CD4-positive, CD25-positive, alpha-beta regulatory T cell (primary cell): ENCODE results near the gene OAS3. TPM values are rescaled to one million over a fixed set of nuclear protein-coding genes. Genes with fewer than 3 reads are reported as not detected.

Experiments used
- ATAC-seq, 2 donors: fragments of 150-1000 bp; cut with Tn5 transposase; one replicate each; pipeline ENCODE4 v1.10.0; 2021; ENCODE audit warnings: low read depth in 2 of 2, moderate number of reproducible peaks in 2 of 2, moderate library complexity in 1 of 2
- DNase-seq, 3 donors: peaks; one replicate each; pipeline versions ENCODE4 v3.0.0 to v3.0.0-alpha.2; 2012 to 2022; ENCODE audit warnings: mixed read lengths in 1 of 3
- H3K27ac ChIP-seq: one replicate; pipeline ENCODE4 v1.7.0; 2013; ENCODE audit warnings: mild to moderate bottlenecking, low read length; ENCODE audit not compliant: insufficient read depth, poor library complexity, severe bottlenecking
- H3K27me3 ChIP-seq: one replicate; pipeline ENCODE4 v1.7.0; 2013; ENCODE audit warnings: low read length; ENCODE audit not compliant: control insufficient read depth, insufficient read depth
- H3K36me3 ChIP-seq: one replicate; pipeline ENCODE4 v1.7.0; 2013; ENCODE audit warnings: mild to moderate bottlenecking, low read length, moderate library complexity; ENCODE audit not compliant: control insufficient read depth, insufficient read depth
- H3K4me1 ChIP-seq: 2 replicates; pipeline ENCODE4 v1.7.0; 2013; ENCODE audit warnings: mild to moderate bottlenecking, low read length; ENCODE audit not compliant: insufficient read depth, control insufficient read depth, poor library complexity, severe bottlenecking
- H3K4me3 ChIP-seq: one replicate; pipeline ENCODE4 v1.7.0; 2013; ENCODE audit warnings: low read depth, mild to moderate bottlenecking, low read length, moderate library complexity
- H3K9me3 ChIP-seq, 2 experiments: 1 replicate in 1 of 2; 2 replicates in 1 of 2; pipeline ENCODE4 v1.7.0; 2013; ENCODE audit warnings: low read length in 2 of 2, mild to moderate bottlenecking in 1 of 2, moderate library complexity in 1 of 2; ENCODE audit not compliant: control insufficient read depth in 2 of 2
- H3K27ac Mint-ChIP-seq, 3 donors: one replicate each; pipeline ENCODE4 v1.8.0; 2020 to 2022; ENCODE audit warnings: mild to moderate bottlenecking in 3 of 3, mixed read lengths in 3 of 3, moderate library complexity in 2 of 3
- H3K27me3 Mint-ChIP-seq: one replicate; pipeline ENCODE4 v1.8.0; 2022; ENCODE audit warnings: mild to moderate bottlenecking, mixed read lengths
- H3K36me3 Mint-ChIP-seq: one replicate; pipeline ENCODE4 v1.8.0; 2020; ENCODE audit warnings: mixed read lengths
- H3K4me1 Mint-ChIP-seq, 4 donors: one replicate each; pipeline ENCODE4 v1.8.0; 2020 to 2022; ENCODE audit warnings: mixed read lengths in 4 of 4, mild to moderate bottlenecking in 1 of 4
- H3K4me3 Mint-ChIP-seq, 4 donors: one replicate each; pipeline ENCODE4 v1.8.0; 2020 to 2022; ENCODE audit warnings: mild to moderate bottlenecking in 4 of 4, mixed read lengths in 4 of 4, moderate library complexity in 3 of 4
- H3K9me3 Mint-ChIP-seq, 7 donors: one replicate each; pipeline ENCODE4 v1.8.0; 2020 to 2022; ENCODE audit warnings: mixed read lengths in 7 of 7, mild to moderate bottlenecking in 3 of 7, moderate library complexity in 2 of 7
- polyA plus RNA-seq, 4 donors: library from polyadenylated mRNA; unstranded; fragments of 300-500 nt; fragmentation: Illumina TruSeq; gene quantifications; one replicate each; pipeline ENCODE4 v1.2.3, GENCODE V29; 2021
- total RNA-seq: library from RNA; stranded (reverse); gene quantifications from one replicate; pipeline ENCODE4 v1.2.3, GENCODE V29; 2022

OAS3 gene
- total and polyA plus RNA-seq, 5 donors from 2014 or later: 12.2 to 36.5 (median 16.7) TPM

DNA sequence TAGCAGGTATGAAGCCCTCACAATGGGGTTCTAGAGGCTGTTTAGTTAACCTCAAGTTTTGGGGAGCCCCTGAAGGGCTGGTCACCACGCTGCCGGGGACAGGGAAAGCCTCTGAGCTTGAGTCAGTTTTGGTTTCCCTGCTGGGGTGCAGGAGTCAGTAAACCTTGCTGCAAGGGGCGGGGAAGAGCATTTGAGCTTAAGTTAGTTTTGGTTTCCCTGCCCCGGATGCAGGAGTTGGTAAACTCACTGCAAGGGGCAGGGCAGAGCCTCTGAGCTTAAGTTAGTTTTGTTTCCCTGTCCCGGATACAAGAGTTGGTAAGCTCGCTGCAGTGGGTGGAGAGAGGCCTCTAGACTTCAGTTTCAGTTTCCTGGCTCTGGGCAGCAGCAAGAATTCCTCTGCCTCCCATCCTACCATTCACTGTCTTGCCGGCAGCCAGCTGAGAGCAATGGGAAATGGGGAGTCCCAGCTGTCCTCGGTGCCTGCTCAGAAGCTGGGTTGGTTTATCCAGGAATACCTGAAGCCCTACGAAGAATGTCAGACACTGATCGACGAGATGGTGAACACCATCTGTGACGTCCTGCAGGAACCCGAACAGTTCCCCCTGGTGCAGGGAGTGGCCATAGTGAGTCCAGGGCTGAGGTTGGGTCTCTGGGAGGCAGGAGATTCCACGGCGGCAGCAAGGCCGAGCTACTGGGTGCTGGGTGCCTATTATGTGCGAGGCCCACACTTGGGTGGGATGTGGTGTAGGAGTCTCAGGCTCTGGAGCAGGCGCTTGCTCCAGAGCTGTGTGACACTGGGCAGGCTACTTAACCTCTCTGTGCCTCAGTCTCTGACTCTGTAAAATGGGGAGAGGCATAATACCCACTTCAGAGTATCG lies 40.1 kb downstream of the OAS3 start, which contains the start of gene OAS2:
Gene OAS2, plus strand, starts transcription at position 357 of the 878 bp plus-strand sequence. Its CDS starts 90 bp downstream, at position 447.
- peak within 1 kb of the TSS; percentile 99 to 100 (median 99) for H3K4me3 Mint-ChIP-seq
- Histone ChIP-seq H3K9me3 (peaks cover 0 to 2% of the 10 kb centered on the region in 2 experiments), H3K27me3 (no peaks in the 10 kb centered on the region), H3K36me3 (no peaks in the 10 kb centered on the region), H3K4me1 (peaks cover 32% of the 10 kb centered on the region), H3K4me3 (peak within 1 kb of the TSS; percentile 99), H3K27ac (peak within 1 kb of the TSS; percentile 92)
- peaks cover 20% of the 10 kb centered on the region for H3K36me3 Mint-ChIP-seq
- DNase-seq (peak; percentile 61 to 99 (median 85)), ATAC-seq (peak; percentile 91 to 94)
- peak within 1 kb of the TSS; percentile 99 for H3K27ac Mint-ChIP-seq
- H3K4me1 Mint-ChIP-seq: peaks cover 19 to 63% (median 38%) of the 10 kb centered on the region in 4 donors
- peaks cover 0 to 12% (median 2%) of the 10 kb centered on the region in 7 donors for H3K9me3 Mint-ChIP-seq
- H3K27me3 Mint-ChIP-seq: no peaks in the 10 kb centered on the region

GRCh38 chr12:112979041-112979680 lies 40.9 kb downstream of the OAS3 start:
- peak; percentile 10 to 83 (median 63) for DNase-seq
- H3K4me1 Mint-ChIP-seq: peaks cover 21 to 69% (median 42%) of the 10 kb centered on the region in 4 donors
- Histone ChIP-seq H3K36me3 (peaks cover 6% of the 10 kb centered on the region), H3K27ac (peak overlapping the region; percentile 92), H3K9me3 (peaks cover 2 to 5% of the 10 kb centered on the region in 2 experiments), H3K4me1 (peaks cover 35% of the 10 kb centered on the region), H3K4me3 (peak overlapping the region; percentile 99), H3K27me3 (no peaks in the 10 kb centered on the region)
- H3K27me3 Mint-ChIP-seq: no peaks in the 10 kb centered on the region
- peak overlapping the region; percentile 99 to 100 (median 99) for H3K4me3 Mint-ChIP-seq
- peak; percentile 53 to 54 for ATAC-seq
- H3K36me3 Mint-ChIP-seq: peaks cover 26% of the 10 kb centered on the region
- H3K27ac Mint-ChIP-seq: peak overlapping the region; percentile 99
- peaks cover 0 to 13% (median 2%) of the 10 kb centered on the region in 7 donors for H3K9me3 Mint-ChIP-seq

DNA sequence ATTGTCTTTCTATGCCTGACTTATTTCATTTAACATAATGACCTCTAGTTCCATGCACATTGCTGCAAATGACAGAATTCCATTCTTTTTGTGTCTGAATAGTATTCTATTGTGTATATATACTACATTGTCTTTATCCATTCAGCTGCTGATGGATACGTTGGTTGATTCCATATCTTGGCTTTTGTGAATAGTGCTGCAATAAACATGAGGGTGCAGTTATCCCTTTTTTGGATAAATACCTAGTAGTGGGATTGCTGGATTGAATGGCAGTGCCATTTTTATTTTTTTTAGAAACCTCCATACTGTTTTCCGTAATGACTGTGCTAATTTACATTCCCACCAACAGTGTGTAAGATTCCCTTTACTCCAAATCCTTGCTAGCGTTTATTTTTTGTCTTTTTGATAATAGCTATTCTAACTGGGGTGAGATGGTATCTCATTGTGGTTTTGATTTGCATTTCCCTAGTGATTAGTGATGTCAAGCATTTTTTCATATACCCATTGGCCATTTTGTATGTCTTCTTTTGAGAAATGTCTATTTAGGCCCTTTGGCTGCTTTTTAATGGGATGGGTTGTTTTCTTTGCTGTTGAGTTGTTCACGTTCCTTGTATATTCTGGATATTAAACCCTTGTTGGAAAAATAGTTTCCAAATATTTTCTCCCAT lies 42.4 kb downstream of the OAS3 start:
- H3K27me3 Mint-ChIP-seq: no peaks in the 10 kb centered on the region
- Histone ChIP-seq H3K4me1 (peaks cover 37% of the 10 kb centered on the region), H3K4me3 (peak overlapping the region; percentile 99), H3K36me3 (peaks cover 17% of the 10 kb centered on the region), H3K9me3 (peaks cover 9 to 16% of the 10 kb centered on the region in 2 experiments), H3K27me3 (no peaks in the 10 kb centered on the region), H3K27ac (peak overlapping the region; percentile 92)
- ATAC-seq (no peak), DNase-seq (peak in 2 of 3 donors; percentile 61 to 62)
- H3K27ac Mint-ChIP-seq: peak overlapping the region; percentile 88 to 99 (median 99)
- H3K36me3 Mint-ChIP-seq: peaks cover 40% of the 10 kb centered on the region
- H3K4me3 Mint-ChIP-seq: peak overlapping the region; percentile 99 to 100 (median 99)
- H3K9me3 Mint-ChIP-seq: peaks cover 0 to 27% (median 5%) of the 10 kb centered on the region in 7 donors
- peaks cover 34 to 83% (median 56%) of the 10 kb centered on the region in 4 donors for H3K4me1 Mint-ChIP-seq

DNA sequence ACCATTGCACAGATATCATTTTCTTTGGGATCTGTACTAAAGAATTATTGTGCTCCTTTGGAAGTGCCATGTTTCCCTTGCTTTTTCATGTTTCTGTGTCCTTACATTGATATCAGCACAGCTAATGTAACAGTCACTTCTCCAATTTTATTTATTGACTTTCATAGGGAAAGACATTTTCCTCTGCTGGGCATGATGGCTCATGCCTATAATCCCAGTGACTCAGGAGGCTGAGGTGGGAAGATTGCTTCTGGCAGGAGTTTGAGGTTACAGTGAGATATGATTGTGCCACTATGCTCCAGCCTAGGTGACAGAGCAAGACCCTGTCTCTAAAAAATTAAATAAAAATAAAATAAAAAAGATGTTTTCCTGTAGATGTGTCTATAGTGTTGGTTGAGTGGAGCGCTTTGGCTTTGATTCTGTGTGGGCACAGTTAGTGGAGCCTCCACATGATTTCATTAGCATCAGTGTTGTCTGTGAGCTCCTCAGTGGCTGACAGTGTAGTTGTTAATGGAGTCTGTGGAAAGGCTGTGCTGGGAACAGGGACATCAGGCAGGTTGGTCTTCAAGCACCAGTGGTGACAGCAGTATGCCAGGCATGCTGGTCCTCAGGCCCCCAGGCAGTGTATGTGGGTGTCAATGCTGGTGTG lies 47.5 kb downstream of the OAS3 start:
- ATAC-seq: no peak
- Histone ChIP-seq H3K9me3 (peaks cover 9 to 16% of the 10 kb centered on the region in 2 experiments), H3K4me3 (no peak overlapping the region), H3K27me3 (no peaks in the 10 kb centered on the region), H3K36me3 (peaks cover 65% of the 10 kb centered on the region), H3K27ac (peak overlapping the region; percentile 17), H3K4me1 (peaks cover 23% of the 10 kb centered on the region)
- peak overlapping the region in 1 of 4 donors; percentile 63 for H3K4me3 Mint-ChIP-seq
- peak overlapping the region; percentile 30 to 65 (median 43) for H3K27ac Mint-ChIP-seq
- no peaks in the 10 kb centered on the region for H3K27me3 Mint-ChIP-seq
- H3K4me1 Mint-ChIP-seq: peaks cover 34 to 88% (median 74%) of the 10 kb centered on the region in 4 donors
- no peak for DNase-seq
- H3K36me3 Mint-ChIP-seq: peaks cover 75% of the 10 kb centered on the region
- peaks cover 0 to 27% (median 5%) of the 10 kb centered on the region in 7 donors for H3K9me3 Mint-ChIP-seq

- H3K27ac ChIP-seq: no peak overlapping the region
- peak overlapping the region in 2 of 3 donors; percentile 65 to 83 for H3K27ac Mint-ChIP-seq
- no peak for ATAC-seq
- H3K36me3 Mint-ChIP-seq: peaks cover 81% of the 10 kb centered on the region
- no peak for DNase-seq
- no peak overlapping the region for H3K4me3 ChIP-seq
- H3K36me3 ChIP-seq: peaks cover 71% of the 10 kb centered on the region
- H3K4me1 Mint-ChIP-seq: peaks cover 28 to 87% (median 68%) of the 10 kb centered on the region in 4 donors
- peaks cover 9 to 16% of the 10 kb centered on the region in 2 experiments for H3K9me3 ChIP-seq
- H3K27me3 ChIP-seq: no peaks in the 10 kb centered on the region
- peak overlapping the region in 2 of 4 donors; percentile 32 to 63 for H3K4me3 Mint-ChIP-seq
- H3K27me3 Mint-ChIP-seq: no peaks in the 10 kb centered on the region
- peaks cover 23% of the 10 kb centered on the region for H3K4me1 ChIP-seq
- peaks cover 0 to 27% (median 5%) of the 10 kb centered on the region in 7 donors for H3K9me3 Mint-ChIP-seq
Observed at GRCh38 chr12:112986291-112986800, 48.1 kb downstream of the OAS3 start.

GRCh38 chr12:112987561-112987960 lies 49.3 kb downstream of the OAS3 start:
- Histone ChIP-seq H3K4me3 (no peak overlapping the region), H3K27me3 (no peaks in the 10 kb centered on the region), H3K36me3 (peaks cover 79% of the 10 kb centered on the region), H3K27ac (no peak overlapping the region), H3K9me3 (peaks cover 11 to 16% of the 10 kb centered on the region in 2 experiments), H3K4me1 (peaks cover 23% of the 10 kb centered on the region)
- DNase-seq (no peak), ATAC-seq (no peak)
- Mint-ChIP-seq H3K27me3 (no peaks in the 10 kb centered on the region), H3K4me3 (no peak overlapping the region), H3K27ac (peak overlapping the region in 2 of 3 donors; percentile 49 to 83), H3K4me1 (peaks cover 22 to 77% (median 57%) of the 10 kb centered on the region in 4 donors), H3K9me3 (peaks cover 0 to 17% (median 5%) of the 10 kb centered on the region in 7 donors), H3K36me3 (peaks cover 81% of the 10 kb centered on the region)
